ENCODE measurements around the gene CDK7.

The CDK7 gene

DNA sequence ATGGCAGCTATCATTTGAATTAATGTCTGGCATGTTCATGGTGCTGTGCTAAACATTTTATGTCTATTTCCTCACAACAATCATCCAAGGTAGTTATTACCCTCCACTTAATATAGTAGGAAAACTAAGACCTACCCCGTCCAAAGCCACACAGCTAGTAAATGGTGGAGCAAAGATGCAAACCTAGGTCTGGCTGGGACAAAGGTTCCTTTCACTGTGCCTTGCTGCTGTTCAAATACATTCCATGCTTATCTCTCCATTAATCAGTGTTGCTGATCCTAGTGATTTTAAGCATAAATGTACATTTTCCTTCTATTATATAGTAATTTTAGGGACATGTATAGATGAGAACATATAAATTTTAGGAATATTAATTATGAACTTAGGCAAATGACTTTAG, 59.2 kb downstream of the CDK7 start:
- CTCF ChIA-PET: no interaction called here
- POLR2A ChIA-PET: no interaction called here
- TF ChIP-seq CTCF (IDR thresholded peaks at IDR 0.05; ENCODE audit: insufficient read depth, low read length, missing control alignments): no peak

GRCh38 chr5:69295088-69295754, 60.5 kb downstream of the CDK7 start:
- no peak overlapping the region for H3K4me3 ChIP-seq (ENCODE audit: low read depth, low read length)
- DNase-seq (ENCODE audit: low read depth, low spot score): peak; percentile 34
- POLR2A ChIA-PET: no interaction called here
- TF ChIP-seq CTCF (IDR thresholded peaks at IDR 0.05; ENCODE audit: insufficient read depth, low read length, missing control alignments): no peak
- CTCF ChIA-PET: interaction anchor here (1.1 kb wide), 1 partner anchor 40 kb away, joined by 3 read pairs; no protein-coding TSS in a partner anchor

More for the DNA sequence above, 59.2 kb downstream of the CDK7 start:
- H3K4me3 ChIP-seq (ENCODE audit: low read depth, low read length): no peak overlapping the region
- DNase-seq (ENCODE audit: low read depth, low spot score): no peak

- TF ChIP-seq CTCF (IDR thresholded peaks at IDR 0.05; ENCODE audit: insufficient read depth, low read length, missing control alignments): no peak
- CTCF ChIA-PET: interaction anchor here (1.5 kb wide), 1 partner anchor 29 kb away, joined by 3 read pairs; no protein-coding TSS in a partner anchor
- H3K4me3 ChIP-seq (ENCODE audit: low read depth, low read length): no peak overlapping the region
- DNase-seq (ENCODE audit: low read depth, low spot score): no peak
- POLR2A ChIA-PET: no interaction called here
These were observed 64.9 kb downstream of the CDK7 start for GRCh38 chr5:69299625-69300024.

GRCh38 chr5:69300537-69301203, 66.0 kb downstream of the CDK7 start:
- H3K4me3 ChIP-seq (ENCODE audit: low read depth, low read length): no peak overlapping the region
- ChIA-PET POLR2A (no interaction called here), CTCF (interaction anchor here (1.1 kb wide), 1 partner anchor 207 kb away, joined by 3 read pairs; the partner anchor contains the start of gene SLC30A5)
- no peak for TF ChIP-seq CTCF (IDR thresholded peaks at IDR 0.05; ENCODE audit: insufficient read depth, low read length, missing control alignments)
- no peak for DNase-seq (ENCODE audit: low read depth, low spot score)

DNA sequence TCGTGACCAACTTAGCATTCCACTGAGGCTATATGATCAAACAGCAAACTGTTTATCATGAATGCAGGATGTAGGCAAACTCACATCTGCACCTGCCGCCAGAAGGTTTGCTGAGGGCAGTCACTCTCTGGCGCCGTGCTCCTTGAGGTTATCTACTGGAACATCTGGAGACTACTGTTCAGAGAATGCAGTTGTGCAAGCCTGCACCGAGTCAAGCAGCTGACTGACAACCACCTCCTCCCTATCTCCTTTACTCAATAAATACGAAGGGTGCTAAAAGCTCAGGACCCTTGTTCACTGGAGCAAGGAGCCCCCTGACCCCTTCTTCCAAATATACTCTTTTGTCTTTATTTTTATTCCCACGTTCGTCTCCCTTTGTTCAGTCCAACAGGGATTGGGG, 70.8 kb downstream of the CDK7 start:
- no peak for TF ChIP-seq CTCF (IDR thresholded peaks at IDR 0.05; ENCODE audit: insufficient read depth, low read length, missing control alignments)
- ChIA-PET CTCF (no interaction called here), POLR2A (no interaction called here)
- DNase-seq (ENCODE audit: low read depth, low spot score): no peak
- no peak overlapping the region for H3K4me3 ChIP-seq (ENCODE audit: low read depth, low read length)

- no peak for DNase-seq (ENCODE audit: low read depth, low spot score)
- no peak for TF ChIP-seq CTCF (IDR thresholded peaks at IDR 0.05; ENCODE audit: insufficient read depth, low read length, missing control alignments)
- ChIA-PET CTCF (no interaction called here), POLR2A (no interaction called here)
- H3K4me3 ChIP-seq (ENCODE audit: low read depth, low read length): no peak overlapping the region
These were observed 73.4 kb downstream of the CDK7 start for GRCh38 chr5:69308046-69308553.
